BJ (cell line): ENCODE results near the gene WWP2. TPM values are rescaled to one million over a fixed set of nuclear protein-coding genes. Genes with fewer than 3 reads are reported as not detected.
A peak's percentile ranks its signal among the peaks of the same experiment; 100 is the strongest.

ENCODE experiments used
- CTCF ChIA-PET: fragments of 350-600 bp; formaldehyde crosslinking; extraction: SDS; loops from one replicate; lab custom pipeline; 2021; ENCODE audit warnings: antibody characterized with exemption, inconsistent platforms; lab: Yijun Ruan, JAX
- POLR2A ChIA-PET: fragments of 300-600 bp; sonication (Branson Sonifier 250); formaldehyde crosslinking; extraction: SDS; loops from one replicate; lab custom pipeline; 2021; ENCODE audit warnings: antibody characterized with exemption; lab: Charles Lee
- DNase-seq: peaks from one replicate; pipeline ENCODE4 v3.0.0-alpha.2; 2011; ENCODE audit warnings: low read depth
- H3K27me3 ChIP-seq: 2 replicates; pipeline ENCODE4 v1.6.0; 2011; ENCODE audit warnings: low read length; ENCODE audit not compliant: control insufficient read depth, insufficient read depth
- H3K36me3 ChIP-seq: 2 replicates; pipeline ENCODE4 v1.5.1; 2011; ENCODE audit warnings: low read length; ENCODE audit not compliant: control insufficient read depth, insufficient read depth
- H3K4me3 ChIP-seq: 2 replicates; pipeline ENCODE4 v1.5.1; 2011; ENCODE audit warnings: low read depth, mild to moderate bottlenecking, control low read depth, low read length
- CTCF ChIP-seq: IDR thresholded peaks from 2 replicates; pipeline ENCODE4 v1.5.1; 2011; ENCODE audit warnings: low read depth, mild to moderate bottlenecking, control low read depth, inconsistent platforms, low read length, moderate library complexity; ENCODE audit not compliant: insufficient read depth
- polyA plus RNA-seq: library from polyadenylated mRNA; depleted of rRNA; stranded (reverse); fragments of >200 nt; gene quantifications from 2 replicates; pipeline ENCODE4 v1.2.3, GENCODE V29; 2011

WWP2 gene
- polyA plus RNA-seq, 1 experiment = 16.8 TPM

GRCh38 chr16:69830534-69831211, 68.5 kb downstream of the WWP2 start:
- ChIA-PET POLR2A (interaction anchor here (0.7 kb wide), 1 partner anchor 1649 kb away, joined by 8 read pairs; no protein-coding TSS in a partner anchor), CTCF (interaction anchor here (1.3 kb wide), 1 partner anchor 9 kb away, joined by 3 read pairs; no protein-coding TSS in a partner anchor)
- H3K4me3 ChIP-seq = no peak overlapping the region
- no peak for DNase-seq
- TF ChIP-seq CTCF = no peak
- no peaks in the 10 kb centered on the region for H3K27me3 ChIP-seq
- no peaks in the 10 kb centered on the region for H3K36me3 ChIP-seq

- Histone ChIP-seq H3K36me3 (no peaks in the 10 kb centered on the region), H3K27me3 (no peaks in the 10 kb centered on the region), H3K4me3 (no peak overlapping the region)
- TF ChIP-seq CTCF = no peak
- peak; percentile 35 for DNase-seq
- CTCF ChIA-PET = interaction anchor here (1.3 kb wide), 1 partner anchor 9 kb away, joined by 3 read pairs; no protein-coding TSS in a partner anchor
- POLR2A ChIA-PET = interaction anchor here (0.7 kb wide), 1 partner anchor 1648 kb away, joined by 8 read pairs; no protein-coding TSS in a partner anchor
Measured at GRCh38 chr16:69831212-69832123, 69.3 kb downstream of the WWP2 start.

- no peak for TF ChIP-seq CTCF
- Histone ChIP-seq H3K4me3 (no peak overlapping the region), H3K36me3 (no peaks in the 10 kb centered on the region), H3K27me3 (no peaks in the 10 kb centered on the region)
- DNase-seq = no peak
- ChIA-PET POLR2A (no interaction called here), CTCF (interaction anchor here (2.4 kb wide), 1 partner anchor 15 kb away, joined by 6 read pairs; no protein-coding TSS in a partner anchor)
Measured at GRCh38 chr16:69833357-69834282, 71.5 kb downstream of the WWP2 start.

- H3K4me3 ChIP-seq = no peak overlapping the region
- CTCF ChIA-PET = interaction anchor here (2.4 kb wide), 1 partner anchor 14 kb away, joined by 6 read pairs; no protein-coding TSS in a partner anchor
- POLR2A ChIA-PET = no interaction called here
- H3K27me3 ChIP-seq = no peaks in the 10 kb centered on the region
- no peak for DNase-seq
- no peak for TF ChIP-seq CTCF
- H3K36me3 ChIP-seq = no peaks in the 10 kb centered on the region
Measured at GRCh38 chr16:69834807-69835466, 72.8 kb downstream of the WWP2 start.
